Tibial nerve (tissue), 4 donors: Measurements from ENCODE around the gene MIEF1. TPM values are rescaled to one million over a fixed set of nuclear protein-coding genes. Genes with fewer than 3 reads are reported as not detected.
A peak's percentile ranks its signal among the peaks of the same experiment; 100 is the strongest.

Source experiments
- DNase-seq, 2 donors: peaks; one replicate each; pipeline ENCODE4 v3.0.0-alpha.2; 2019; ENCODE audit warnings: low spot score in 2 of 2
- H3K27ac ChIP-seq, 4 donors: fragments of 200-600 bp; sonication (generic) in 3 of 4; one replicate each; pipeline ENCODE4 v1.5.1; 2017 to 2019; ENCODE audit warnings: mild to moderate bottlenecking in 1 of 4
- H3K27me3 ChIP-seq, 2 donors: fragments of 200-600 bp; sonication (generic) in 1 of 2; one replicate each; pipeline versions ENCODE4 v1.5.1 to v1.6.0; 2017 to 2019
- H3K36me3 ChIP-seq, 3 donors: fragments of 200-600 bp; sonication (generic); one replicate each; pipeline ENCODE4 v1.5.1; 2018 to 2019
- H3K4me1 ChIP-seq, 4 donors: fragments of 200-600 bp; sonication (generic) in 3 of 4; one replicate each; pipeline ENCODE4 v1.5.1; 2017 to 2019
- H3K4me3 ChIP-seq, 4 donors: fragments of 200-600 bp; sonication (generic) in 3 of 4; one replicate each; pipeline ENCODE4 v1.5.1; 2017 to 2019; ENCODE audit warnings: mild to moderate bottlenecking in 1 of 4, moderate library complexity in 1 of 4
- H3K9me3 ChIP-seq, 4 donors: fragments of 200-600 bp; sonication (generic) in 3 of 4; one replicate each; pipeline ENCODE4 v1.5.1; 2017 to 2019
- CTCF ChIP-seq, 5 experiments: fragments of 200-600 bp in 3 of 5; fragments of 450-650 bp in 2 of 5; sonication (generic) in 3 of 5; IDR thresholded peaks; one replicate each; pipeline ENCODE4 v1.5.1; 2016 to 2019; ENCODE audit warnings: antibody characterized with exemption in 5 of 5, mild to moderate bottlenecking in 3 of 5, moderate library complexity in 2 of 5
- EP300 ChIP-seq, 2 donors: sonication (generic); formaldehyde crosslinking; IDR thresholded peaks; one replicate each; pipeline ENCODE4 v1.6.1; 2017; ENCODE audit warnings: antibody characterized with exemption in 2 of 2, mild to moderate bottlenecking in 1 of 2
- POLR2A ChIP-seq, 2 donors: fragments of 450-650 bp; IDR thresholded peaks; one replicate each; pipeline ENCODE4 v1.6.1; 2017; ENCODE audit warnings: antibody characterized with exemption in 2 of 2, mild to moderate bottlenecking in 2 of 2, moderate library complexity in 2 of 2
- WGBS, 2 donors: methylation state at CpG; one replicate each; pipeline ENCODE4 v1.1.5; 2018; 5-methylcytosine and 5-hydroxymethylcytosine counted together
- total RNA-seq, 4 donors: library from RNA; depleted of rRNA; stranded (reverse); fragments of >200 nt; gene quantifications; one replicate each; pipeline ENCODE4 v1.1.0, GENCODE V29; 2016

The MIEF1 gene
- total RNA-seq, 4 donors from 2014 or later, result 18.0 to 38.2 (median 26.9) TPM

GRCh38 chr22:39528080-39528661, 26.1 kb downstream of the MIEF1 start:
- TF ChIP-seq CTCF (IDR thresholded peaks at IDR 0.05) (no peak), EP300 (IDR thresholded peaks at IDR 0.05) (no peak), POLR2A (IDR thresholded peaks at IDR 0.05) (no peak)
- Histone ChIP-seq H3K36me3 (peaks cover 0 to 47% (median 0%) of the 10 kb centered on the region in 3 donors), H3K9me3 (no peaks in the 10 kb centered on the region), H3K4me3 (peak overlapping the region in 1 of 4 donors; percentile 19), H3K27ac (peak overlapping the region in 3 of 4 donors; percentile 39 to 80 (median 69)), H3K4me1 (peaks cover 0 to 89% (median 69%) of the 10 kb centered on the region in 4 donors), H3K27me3 (no peaks in the 10 kb centered on the region)
- DNase-seq, result no peak
- 58% methylated on average over 11 to 12 of the region's 12 CpGs for WGBS, 2 donors

GRCh38 chr22:39528681-39529486, 26.8 kb downstream of the MIEF1 start:
- 21 to 27% methylated on average over 27 to 32 of the region's 32 CpGs for WGBS, 2 donors
- peak in 1 of 2 donors; percentile 88 for TF ChIP-seq POLR2A (IDR thresholded peaks at IDR 0.05)
- TF ChIP-seq EP300 (IDR thresholded peaks at IDR 0.05), result peak; percentile 52 to 79
- peak; percentile 94 to 99 (median 97) for TF ChIP-seq CTCF (IDR thresholded peaks at IDR 0.05)
- Histone ChIP-seq H3K27ac (peak overlapping the region in 3 of 4 donors; percentile 61 to 80 (median 69)), H3K9me3 (no peaks in the 10 kb centered on the region), H3K4me1 (peaks cover 0 to 89% (median 63%) of the 10 kb centered on the region in 4 donors), H3K36me3 (peaks cover 0 to 40% (median 0%) of the 10 kb centered on the region in 3 donors), H3K4me3 (peak overlapping the region in 3 of 4 donors; percentile 1 to 19 (median 17)), H3K27me3 (no peaks in the 10 kb centered on the region)
- DNase-seq, result peak; percentile 83 to 84

- Histone ChIP-seq H3K4me1 (peaks cover 0 to 89% (median 58%) of the 10 kb centered on the region in 4 donors), H3K27ac (peak overlapping the region in 3 of 4 donors; percentile 61 to 80 (median 69)), H3K4me3 (peak overlapping the region in 1 of 4 donors; percentile 1), H3K9me3 (no peaks in the 10 kb centered on the region), H3K27me3 (no peaks in the 10 kb centered on the region), H3K36me3 (peaks cover 0 to 34% (median 0%) of the 10 kb centered on the region in 3 donors)
- no peak for TF ChIP-seq POLR2A (IDR thresholded peaks at IDR 0.05)
- peak in 2 of 5 experiments; percentile 8 to 18 for TF ChIP-seq CTCF (IDR thresholded peaks at IDR 0.05)
- 47 to 51% methylated on average over 8 to 17 of the region's 17 CpGs for WGBS, 2 donors
- DNase-seq, result no peak
Measured at GRCh38 chr22:39529487-39529851, 27.4 kb downstream of the MIEF1 start.

- 52 to 56% methylated on average over 6 of the region's 6 CpGs for WGBS, 2 donors
- no peaks in the 10 kb centered on the region for H3K27me3 ChIP-seq
- no peaks in the 10 kb centered on the region for H3K9me3 ChIP-seq
- H3K4me1 ChIP-seq, result peaks cover 0 to 89% (median 55%) of the 10 kb centered on the region in 4 donors
- peaks cover 0 to 27% (median 0%) of the 10 kb centered on the region in 3 donors for H3K36me3 ChIP-seq
- TF ChIP-seq POLR2A (IDR thresholded peaks at IDR 0.05) (no peak), EP300 (IDR thresholded peaks at IDR 0.05) (no peak), CTCF (IDR thresholded peaks at IDR 0.05) (no peak)
- no peak for DNase-seq
- peak overlapping the region in 2 of 4 donors; percentile 61 to 69 for H3K27ac ChIP-seq
- no peak overlapping the region for H3K4me3 ChIP-seq
Measured at GRCh38 chr22:39530116-39530515, 28.0 kb downstream of the MIEF1 start.
